ENCODE data around the gene ETV4.

DNA sequence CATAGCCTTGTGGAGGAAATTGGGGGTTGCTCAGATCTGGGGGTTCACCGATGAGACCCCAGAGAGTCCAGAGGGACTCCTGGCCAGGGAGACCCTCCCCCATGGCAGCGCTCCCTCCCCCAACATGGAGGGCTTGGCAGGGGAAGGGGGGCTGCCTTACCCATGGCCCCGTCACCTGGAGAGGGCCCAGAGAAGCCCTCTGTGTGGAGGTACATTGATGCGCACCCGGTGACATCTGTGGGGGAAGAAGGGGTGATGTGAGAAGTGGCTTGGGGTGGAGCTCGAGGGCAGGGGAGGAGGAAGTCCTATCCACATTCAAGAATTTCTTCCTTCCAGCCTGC lies 16.2 kb downstream of the ETV4 start:
- TF ChIP-seq, protein P1, sequence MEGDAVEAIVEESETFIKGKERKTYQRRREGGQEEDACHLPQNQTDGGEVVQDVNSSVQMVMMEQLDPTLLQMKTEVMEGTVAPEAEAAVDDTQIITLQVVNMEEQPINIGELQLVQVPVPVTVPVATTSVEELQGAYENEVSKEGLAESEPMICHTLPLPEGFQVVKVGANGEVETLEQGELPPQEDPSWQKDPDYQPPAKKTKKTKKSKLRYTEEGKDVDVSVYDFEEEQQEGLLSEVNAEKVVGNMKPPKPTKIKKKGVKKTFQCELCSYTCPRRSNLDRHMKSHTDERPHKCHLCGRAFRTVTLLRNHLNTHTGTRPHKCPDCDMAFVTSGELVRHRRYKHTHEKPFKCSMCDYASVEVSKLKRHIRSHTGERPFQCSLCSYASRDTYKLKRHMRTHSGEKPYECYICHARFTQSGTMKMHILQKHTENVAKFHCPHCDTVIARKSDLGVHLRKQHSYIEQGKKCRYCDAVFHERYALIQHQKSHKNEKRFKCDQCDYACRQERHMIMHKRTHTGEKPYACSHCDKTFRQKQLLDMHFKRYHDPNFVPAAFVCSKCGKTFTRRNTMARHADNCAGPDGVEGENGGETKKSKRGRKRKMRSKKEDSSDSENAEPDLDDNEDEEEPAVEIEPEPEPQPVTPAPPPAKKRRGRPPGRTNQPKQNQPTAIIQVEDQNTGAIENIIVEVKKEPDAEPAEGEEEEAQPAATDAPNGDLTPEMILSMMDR (conservative IDR thresholded peaks at IDR 0.05; ENCODE audit: low read length) = no peak
- no peak for TF ChIP-seq EZH2phosphoT487 (IDR thresholded peaks at IDR 0.05; ENCODE audit: borderline replicate concordance, low read depth, low read length)
